Hypothalamus (tissue), 51 donors: Measurements from ENCODE around the gene MAT2A.
"Not testable (repeated sequence)": the region's sequence is repeated elsewhere in the genome, so short reads cannot be mapped to it uniquely, and the experiment has no call there.

ENCODE experiments used
- DNase-seq, 51 donors: peaks; one replicate each; lab custom pipeline; 2025; lab: John Stamatoyannopoulos, UW

The MAT2A gene

GRCh38 chr2:85577386-85578242 lies 38.6 kb downstream of the MAT2A start, which contains the start of gene VAMP8:
Gene VAMP8 (plus strand): TSS chr2:85577586. CDS start chr2:85577647, 61 bp downstream.
- peak in 2 of 51 donors; percentile 16 to 27 for DNase-seq

DNA sequence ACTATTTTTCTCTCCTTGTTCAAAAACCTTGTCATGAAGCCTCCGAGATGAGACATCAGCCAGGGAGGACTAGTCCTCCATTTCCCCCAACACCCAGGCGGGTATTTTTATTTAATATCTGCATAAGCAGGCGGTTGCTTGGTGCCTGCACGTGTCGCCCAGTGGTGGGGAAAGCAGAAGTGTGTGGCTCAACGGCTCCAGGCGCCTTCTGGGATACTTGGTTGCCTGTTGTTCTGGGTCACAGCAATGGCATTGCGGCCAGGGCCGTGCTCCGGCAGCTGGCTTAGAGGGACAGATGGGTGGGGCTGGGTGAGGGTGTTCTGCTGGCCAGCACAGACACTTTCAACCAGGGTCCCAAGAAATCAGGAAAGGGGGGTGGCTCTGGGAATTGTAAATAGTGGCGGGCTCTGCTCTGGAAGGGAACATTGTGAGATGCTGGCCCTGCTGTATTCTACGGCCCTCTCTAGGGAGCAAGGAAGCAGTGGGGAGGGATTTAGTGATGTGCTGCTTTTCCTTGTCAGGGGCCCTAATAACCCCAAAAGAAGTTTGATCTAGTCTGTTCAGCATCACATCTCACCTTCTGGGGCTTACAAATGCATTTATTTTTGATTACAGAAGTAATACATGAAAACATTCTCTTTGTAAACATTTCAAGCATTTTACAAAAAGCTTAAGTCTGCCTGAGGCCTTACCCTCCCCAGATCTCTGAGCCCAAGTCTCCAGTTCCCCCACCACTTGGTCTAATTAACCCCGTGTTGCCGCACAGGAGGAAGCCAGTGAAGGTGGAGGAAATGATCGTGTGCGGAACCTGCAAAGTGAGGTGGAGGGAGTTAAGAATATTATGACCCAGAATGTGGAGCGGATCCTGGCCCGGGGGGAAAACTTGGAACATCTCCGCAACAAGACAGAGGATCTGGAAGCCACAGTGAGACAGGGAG lies 39.5 kb downstream of the MAT2A start:
- peak in 6 of 51 donors; percentile 15 to 31 (median 20) for DNase-seq

DNA sequence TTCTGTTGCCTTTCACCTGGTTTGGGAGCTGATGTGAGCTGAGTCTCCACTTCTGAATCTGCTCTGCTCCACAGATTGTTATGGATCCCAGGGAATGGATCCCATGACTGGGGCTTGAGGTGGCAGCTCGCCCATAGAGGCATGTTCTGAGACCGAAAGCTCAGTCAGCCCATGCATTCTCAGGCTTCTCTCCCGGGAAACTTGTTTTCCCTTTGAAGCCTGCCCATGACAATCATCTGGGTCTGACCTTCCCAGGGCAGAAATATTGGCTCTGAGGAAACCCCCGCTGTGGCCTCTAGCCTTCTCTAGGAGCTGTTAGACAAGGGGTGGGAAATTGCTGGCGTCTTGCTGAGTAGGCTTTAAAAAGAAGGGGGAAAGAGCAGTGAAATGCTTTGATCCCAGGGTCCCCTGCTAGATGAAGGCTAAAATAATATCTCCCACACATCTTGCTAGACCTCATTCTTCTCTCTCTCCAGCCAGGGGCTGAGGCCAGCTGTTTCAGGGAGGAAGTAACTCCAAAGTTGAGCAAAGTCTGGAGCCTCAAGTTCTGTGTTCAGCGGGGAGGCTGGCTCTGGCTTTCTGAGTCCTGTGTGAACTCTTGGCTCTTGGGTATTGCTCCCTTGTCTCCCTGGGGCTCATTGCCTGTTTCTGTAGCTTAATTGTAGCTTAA lies 40.4 kb downstream of the MAT2A start:
- DNase-seq = peak in 1 of 51 donors; percentile 24

DNA sequence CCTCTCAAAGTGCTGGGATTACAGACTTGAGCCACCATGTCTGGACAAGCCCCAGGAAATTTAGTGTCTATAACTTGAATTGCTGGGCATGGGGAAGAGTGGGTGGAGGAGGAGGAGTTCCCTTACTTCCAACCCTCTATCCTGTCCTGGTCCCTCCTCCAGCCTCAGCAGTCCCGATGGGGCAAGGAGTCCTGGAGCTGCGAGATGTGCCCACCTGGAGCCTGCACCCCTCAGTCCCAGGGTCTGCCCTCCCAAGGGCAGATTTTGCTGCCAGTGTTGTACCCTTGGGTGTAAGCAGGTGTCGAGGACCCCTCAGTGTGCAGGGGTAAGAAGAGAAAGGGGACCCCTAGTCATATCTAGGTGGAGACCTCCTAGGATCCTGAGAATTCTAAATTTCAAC lies 41.2 kb downstream of the MAT2A start:
- no peak for DNase-seq

DNA sequence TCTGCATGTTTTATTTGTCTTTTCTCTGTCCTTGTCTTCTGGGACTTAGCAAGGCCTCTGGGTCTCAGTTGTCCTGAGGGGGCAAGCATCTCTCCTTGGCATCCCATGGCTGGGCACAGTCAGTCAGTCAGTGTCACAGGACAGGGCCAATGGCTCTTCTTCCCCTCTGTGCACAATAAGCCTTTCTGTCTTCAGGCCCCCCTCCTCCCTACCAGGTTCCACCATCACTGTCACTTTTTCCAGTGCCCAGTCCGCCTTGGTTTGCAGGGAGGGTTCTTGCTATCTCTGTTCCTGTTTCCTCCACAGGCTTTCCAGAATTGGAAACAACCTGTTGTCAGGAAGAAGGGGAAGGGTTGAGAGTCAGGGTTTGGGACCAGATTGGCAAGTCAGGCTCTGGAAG lies 43.5 kb downstream of the MAT2A start:
- peak in 7 of 51 donors; percentile 13 to 42 (median 27) for DNase-seq

DNA sequence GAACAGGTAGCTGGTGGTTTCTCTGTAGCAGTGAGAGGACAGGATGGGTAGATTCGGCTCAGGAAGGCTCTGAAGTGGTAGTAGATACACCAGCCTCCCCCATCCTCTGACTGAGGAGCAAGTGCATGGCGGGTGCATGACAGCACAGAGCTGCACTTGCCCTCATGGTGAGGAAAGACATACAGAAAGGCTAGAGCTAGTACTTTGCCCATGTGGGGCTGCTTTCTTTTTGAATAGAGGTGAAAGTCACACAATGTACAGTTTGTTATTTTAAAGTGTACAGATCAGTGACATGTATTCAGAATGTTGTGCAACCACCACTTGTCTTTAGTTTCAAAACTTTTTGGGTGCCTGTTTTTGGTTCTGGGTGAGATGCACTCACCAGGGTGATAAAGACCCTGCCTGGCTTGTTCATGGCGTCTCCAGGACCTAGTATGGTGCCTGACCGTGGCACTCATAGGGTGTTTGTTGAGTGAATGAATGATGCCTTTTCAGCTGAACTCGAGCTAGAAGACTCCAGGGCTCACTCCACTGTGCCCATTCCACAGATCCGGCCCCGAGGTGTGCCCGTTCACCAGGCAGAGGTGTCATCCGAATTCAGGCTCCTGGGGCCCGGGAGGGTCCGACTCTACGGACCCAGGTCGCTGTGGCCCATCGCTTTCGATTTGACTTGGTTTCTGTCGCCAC lies 44.8 kb downstream of the MAT2A start:
- DNase-seq = no peak

GRCh38 chr2:85584354-85584856 lies 45.4 kb downstream of the MAT2A start, which contains the start of gene VAMP5:
Gene VAMP5 (plus strand): TSS chr2:85584431. CDS start chr2:85584491, 60 bp downstream.
- peak in 8 of 51 donors; percentile 19 to 53 (median 26) for DNase-seq

DNA sequence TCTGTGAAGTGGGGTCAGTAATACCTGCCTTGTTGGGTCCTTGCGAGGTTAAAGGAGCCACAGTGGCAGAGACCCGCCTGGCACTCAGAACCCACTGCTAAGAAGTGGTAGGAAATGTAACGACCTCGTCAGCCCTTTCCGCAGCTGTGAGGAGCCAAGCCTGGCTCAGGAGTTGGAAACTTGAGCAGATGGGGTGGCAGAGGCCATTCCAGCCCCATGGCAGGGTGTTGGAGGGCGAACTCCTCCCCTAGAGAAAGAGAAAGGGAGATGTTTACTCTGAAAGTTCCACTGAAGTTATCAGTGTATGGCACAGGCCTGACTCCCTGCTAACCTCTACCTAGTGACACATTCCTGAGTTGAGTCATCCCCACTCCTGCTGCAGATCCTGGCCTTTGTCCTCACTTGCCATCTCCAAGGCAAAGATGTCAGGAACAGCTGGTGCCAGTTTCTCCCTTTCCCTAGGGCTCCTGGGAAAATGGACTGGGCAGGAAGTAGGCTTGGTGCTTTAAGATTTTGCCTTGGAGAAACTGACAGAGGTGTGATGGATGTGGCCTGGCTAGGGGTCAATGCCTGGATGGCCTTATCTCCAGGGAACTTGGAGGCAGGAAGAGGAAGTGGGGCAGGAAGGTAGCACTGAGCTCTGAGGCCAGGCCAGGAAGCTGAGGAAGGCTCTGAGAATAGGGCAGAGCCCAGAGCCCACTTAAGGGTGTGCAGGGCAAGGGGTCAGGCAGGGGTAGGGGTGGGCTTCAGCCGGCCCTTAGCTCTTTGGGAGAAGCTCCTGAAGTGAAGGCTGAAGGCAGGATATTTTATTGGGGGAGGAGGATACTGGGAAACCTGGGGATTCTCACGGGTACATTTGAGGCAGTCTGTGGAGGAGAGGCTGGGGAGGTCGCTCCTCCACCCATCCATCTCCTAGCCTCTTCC lies 46.2 kb downstream of the MAT2A start:
- no peak for DNase-seq

DNA sequence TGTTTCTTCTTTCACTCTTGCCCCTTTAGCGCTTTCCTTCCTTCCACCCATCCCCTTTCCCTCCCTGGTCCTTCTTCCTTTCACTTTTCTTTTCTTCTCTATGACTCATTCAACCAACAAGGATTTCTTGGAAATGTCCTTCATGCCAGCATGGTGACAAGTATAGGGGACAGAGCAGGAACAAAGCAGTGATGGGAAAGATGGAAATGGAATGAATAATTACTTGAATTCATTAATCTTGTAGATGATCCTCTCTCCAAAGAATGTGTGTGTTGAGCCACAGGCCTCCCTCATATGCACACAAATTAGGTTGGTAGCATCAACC lies 46.8 kb downstream of the MAT2A start:
- DNase-seq = no peak

- DNase-seq = no peak
These were observed 49.3 kb downstream of the MAT2A start for GRCh38 chr2:85588236-85588635.

DNA sequence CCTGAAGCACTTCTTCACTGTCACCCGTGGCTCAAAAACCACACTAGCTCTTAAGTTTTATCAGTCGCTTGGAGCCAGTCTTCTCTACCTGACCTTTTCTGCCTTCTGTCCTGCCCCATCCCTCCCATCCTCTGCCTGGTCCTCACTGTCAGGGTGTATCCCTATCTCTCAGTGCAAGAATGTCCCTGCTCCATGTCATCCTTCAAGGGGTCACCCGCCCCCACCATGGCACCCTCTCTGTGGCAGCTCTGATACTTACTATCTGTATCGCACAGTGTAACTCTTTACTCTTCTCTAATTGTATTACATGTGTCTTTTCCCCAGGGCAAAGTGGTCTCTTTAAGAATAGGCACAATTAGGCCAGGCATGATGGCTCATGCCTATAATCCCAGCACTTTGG lies 49.7 kb downstream of the MAT2A start:
- DNase-seq = no peak

DNA sequence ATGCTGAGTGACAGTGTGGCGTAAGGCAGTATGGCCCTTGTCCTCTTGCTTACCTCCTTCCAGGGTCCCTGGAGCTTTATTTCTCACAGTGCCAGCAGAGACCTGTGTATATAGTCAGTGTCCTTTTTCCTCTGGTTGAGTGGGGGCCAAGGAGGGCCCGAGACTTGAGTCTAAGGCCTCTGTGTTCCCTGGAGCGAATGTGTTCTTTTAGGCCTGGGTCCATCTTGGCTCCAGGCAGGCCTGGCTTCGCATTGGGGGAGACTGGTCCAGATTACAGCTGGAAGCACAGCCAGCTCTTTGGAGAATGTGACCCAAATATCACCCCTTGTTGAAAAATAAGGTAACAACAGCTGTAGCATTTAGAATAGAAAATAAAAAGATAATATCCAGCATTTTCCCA lies 50.2 kb downstream of the MAT2A start:
- peak in 8 of 51 donors; percentile 13 to 46 (median 28) for DNase-seq

GRCh38 chr2:85589982-85590791 lies 51.2 kb downstream of the MAT2A start:
- peak in 6 of 51 donors; percentile 14 to 39 (median 23) for DNase-seq

- no peak for DNase-seq
These were observed 52.0 kb downstream of the MAT2A start for GRCh38 chr2:85590950-85591349.

DNA sequence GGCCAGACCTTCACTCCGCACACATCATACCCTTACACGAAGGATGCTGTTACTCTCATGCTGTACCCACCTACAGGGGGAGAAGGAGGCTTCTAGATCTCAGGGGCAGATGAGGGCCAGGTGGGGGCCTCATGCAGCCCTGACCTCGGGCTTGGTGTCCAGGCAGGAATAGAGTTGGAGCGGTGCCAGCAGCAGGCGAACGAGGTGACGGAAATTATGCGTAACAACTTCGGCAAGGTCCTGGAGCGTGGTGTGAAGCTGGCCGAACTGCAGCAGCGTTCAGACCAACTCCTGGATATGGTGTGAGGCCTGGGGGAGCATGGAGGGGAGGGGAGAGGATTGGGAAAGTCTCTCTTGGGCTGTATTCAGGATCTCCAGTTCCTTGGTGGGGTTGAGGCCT lies 52.6 kb downstream of the MAT2A start:
- DNase-seq = no peak

DNA sequence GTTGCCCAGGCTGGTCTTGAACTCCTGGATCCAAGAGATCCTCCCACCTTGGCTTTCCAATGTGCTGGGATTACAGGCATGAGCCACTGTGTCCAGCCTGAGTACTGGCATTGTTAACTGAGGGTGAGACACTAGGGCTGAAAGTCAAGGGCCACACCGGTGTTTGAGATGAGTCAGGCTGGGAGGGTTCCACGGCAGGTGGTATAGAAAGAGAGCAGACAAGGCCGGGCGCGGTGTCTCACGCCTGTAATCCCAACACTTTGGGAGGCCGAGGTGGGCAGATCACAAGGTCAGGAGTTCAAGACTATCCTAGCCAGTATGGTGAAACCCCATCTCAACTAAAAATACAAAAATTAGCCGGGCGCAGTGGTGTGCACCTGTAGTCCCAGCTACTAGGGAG lies 53.3 kb downstream of the MAT2A start:
- not testable (repeated sequence) for DNase-seq

GRCh38 chr2:85593023-85593422 lies 54.1 kb downstream of the MAT2A start:
- DNase-seq = no peak
